Measurements from ENCODE around the gene RNF208.

- no peak for TF ChIP-seq POLR2A (IDR thresholded peaks at IDR 0.05; ENCODE audit: low read length)
- TF ChIP-seq GATA1 (IDR thresholded peaks at IDR 0.05; ENCODE audit: low read depth, low read length) = no peak
These were observed 47.3 kb upstream of the RNF208 start for GRCh38 chr9:137269231-137269772.
